ENCODE measurements around the gene HAUS1.
A peak's percentile ranks its signal among the peaks of the same experiment; 100 is the strongest.
"Not testable (repeated sequence)": the region's sequence is repeated elsewhere in the genome, so short reads cannot be mapped to it uniquely, and the experiment has no call there.

HAUS1 gene

GRCh38 chr18:46156843-46157242 is 52.7 kb downstream of the HAUS1 start:
- DNase-seq (ENCODE audit: low spot score) = no peak

GRCh38 chr18:46158499-46158898 is 54.3 kb downstream of the HAUS1 start:
- no peak for DNase-seq (ENCODE audit: low spot score)

GRCh38 chr18:46160050-46160798 is 56.0 kb downstream of the HAUS1 start:
- DNase-seq (ENCODE audit: low spot score) = no peak

GRCh38 chr18:46160840-46161239 is 56.7 kb downstream of the HAUS1 start:
- DNase-seq (ENCODE audit: low spot score) = not testable (repeated sequence)

- DNase-seq (ENCODE audit: low spot score) = peak; percentile 19
Observed at GRCh38 chr18:46161703-46162396, 57.7 kb downstream of the HAUS1 start.

- no peak for DNase-seq (ENCODE audit: low spot score)
Observed at GRCh38 chr18:46163091-46163490, 58.9 kb downstream of the HAUS1 start.

GRCh38 chr18:46163941-46164499 is 59.8 kb downstream of the HAUS1 start:
- no peak for DNase-seq (ENCODE audit: low spot score)

- not testable (repeated sequence) for DNase-seq (ENCODE audit: low spot score)
Observed at GRCh38 chr18:46164502-46164901, 60.3 kb downstream of the HAUS1 start.

- no peak for DNase-seq (ENCODE audit: low spot score)
Observed at GRCh38 chr18:46164920-46165319, 60.7 kb downstream of the HAUS1 start.

- no peak for DNase-seq (ENCODE audit: low spot score)
Observed at GRCh38 chr18:46166261-46166970, 62.2 kb downstream of the HAUS1 start.

- peak; percentile 25 for DNase-seq (ENCODE audit: low spot score)
Observed at GRCh38 chr18:46167971-46168370, 63.8 kb downstream of the HAUS1 start.

GRCh38 chr18:46169464-46169941 is 65.3 kb downstream of the HAUS1 start:
- DNase-seq (ENCODE audit: low spot score) = no peak

GRCh38 chr18:46171331-46171730 is 67.1 kb downstream of the HAUS1 start:
- no peak for DNase-seq (ENCODE audit: low spot score)

- DNase-seq (ENCODE audit: low spot score) = peak; percentile 96
Observed at GRCh38 chr18:46173393-46174341, 69.5 kb downstream of the HAUS1 start.

- DNase-seq (ENCODE audit: low spot score) = peak; percentile 45
Observed at GRCh38 chr18:46174342-46175041, 70.3 kb downstream of the HAUS1 start.

GRCh38 chr18:46176001-46176400 is 71.8 kb downstream of the HAUS1 start:
- DNase-seq (ENCODE audit: low spot score) = no peak

All from CD4-positive, alpha-beta T cell treated with Interleukin-2 at 100 ng/mL for 4 hours (primary cell).